Measurements from ENCODE around the gene OPN4. TPM values are rescaled to one million over a fixed set of nuclear protein-coding genes. Genes with fewer than 3 reads are reported as not detected.
A peak's percentile ranks its signal among the peaks of the same experiment; 100 is the strongest.

OPN4 gene
- total RNA-seq, 8 experiments from 2014 or later = 0.11 to 0.57 (median 0.14) TPM; not detected in 1

DNA sequence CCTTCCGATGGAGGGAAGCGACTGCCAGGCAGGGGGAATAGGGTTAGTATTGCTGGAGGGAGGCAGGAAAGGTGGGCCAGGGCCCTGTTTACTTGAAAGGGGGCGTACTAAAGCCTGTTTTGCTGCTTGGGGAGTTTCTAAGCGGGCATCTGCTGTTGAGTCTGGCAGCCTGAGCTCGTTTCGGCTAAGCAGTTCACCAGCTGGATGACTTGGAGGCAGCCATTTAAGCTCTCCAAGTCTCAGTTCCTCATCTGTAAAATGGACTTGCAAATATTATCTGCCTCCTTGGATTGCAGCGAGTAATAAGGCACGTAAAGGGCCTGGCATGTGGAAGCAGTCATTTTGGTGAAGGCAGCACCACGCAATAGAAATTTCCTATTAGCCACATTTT lies 58.0 kb downstream of the OPN4 start:
- in situ Hi-C loops (cut with MboI; ENCODE audit: low pct_unique_long_range_greater_than_20kb in 2 of 9, low sequenced_read_pairs in 9 of 9, unreplicated experiment in 9 of 9) = loop anchor here in 2 of 9 experiments (25.0 kb wide), 2 partner anchors 175 to 200 kb away; no protein-coding TSS in a partner anchor
- peaks cover 3 to 8% of the 10 kb centered on the region in 2 donors for H3K4me1 ChIP-seq (replicated peaks in 1 of 2)
- ATAC-seq (replicated peaks in 6 of 8) = no peak
- H3K27ac ChIP-seq = peak overlapping the region; percentile 9 to 79
- WGBS, 10 experiments = 41 to 100% (median 78%) methylated on average over 2 to 8 of the region's 9 CpGs; no CpG with 5 or more reads in 3 of the 10 experiments
- H3K4me3 ChIP-seq = peak overlapping the region; percentile 42 to 44 (median 43)

- 40 to 100% (median 76%) methylated on average over 1 to 4 of the region's 6 CpGs; no CpG with 5 or more reads in 4 of the 10 experiments for WGBS, 10 experiments
- Histone ChIP-seq H3K4me3 (no peak overlapping the region), H3K4me1 (replicated peaks in 1 of 2) (peaks cover 3 to 8% of the 10 kb centered on the region in 2 donors), H3K27ac (no peak overlapping the region)
- no peak for ATAC-seq (replicated peaks in 6 of 8)
- in situ Hi-C loops (cut with MboI; ENCODE audit: low pct_unique_long_range_greater_than_20kb in 2 of 9, low sequenced_read_pairs in 9 of 9, unreplicated experiment in 9 of 9) = loop anchor here in 2 of 9 experiments (25.0 kb wide), 2 partner anchors 172 to 197 kb away; no protein-coding TSS in a partner anchor
Observed at GRCh38 chr10:86715156-86715795, 60.9 kb downstream of the OPN4 start.

DNA sequence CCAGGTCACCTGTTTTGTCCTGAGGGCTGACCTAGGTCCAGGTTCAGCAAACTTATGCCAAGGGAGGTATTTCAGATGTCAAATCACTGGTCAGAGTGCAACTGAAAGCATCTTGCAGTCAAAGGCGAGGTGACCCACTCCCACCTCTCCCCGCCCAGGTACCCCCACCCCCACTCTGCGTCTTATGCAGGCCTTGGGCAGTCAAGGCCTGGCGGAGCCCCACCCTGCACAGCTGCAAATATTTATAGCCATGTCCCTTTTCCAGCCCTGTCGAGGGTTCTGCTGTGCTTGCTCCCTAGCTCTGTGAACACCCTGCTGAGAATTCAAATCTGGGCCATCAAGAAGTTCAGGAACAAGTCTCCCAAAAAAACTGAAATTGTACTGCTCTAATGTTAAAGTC lies 61.5 kb downstream of the OPN4 start:
- 20 to 100% methylated on average over 1 of the region's 5 CpGs; no CpG with 5 or more reads in 8 of the 10 experiments for WGBS, 10 experiments
- H3K27ac ChIP-seq = no peak overlapping the region
- ATAC-seq (replicated peaks in 6 of 8) = peak in 3 of 8 experiments; percentile 4 to 22 (median 4)
- H3K4me1 ChIP-seq (replicated peaks in 1 of 2) = peaks cover 1 to 6% of the 10 kb centered on the region in 2 donors
- in situ Hi-C loops (cut with MboI; ENCODE audit: low pct_unique_long_range_greater_than_20kb in 2 of 9, low sequenced_read_pairs in 9 of 9, unreplicated experiment in 9 of 9) = loop anchor here in 2 of 9 experiments (25.0 kb wide), 2 partner anchors 171 to 196 kb away; no protein-coding TSS in a partner anchor
- no peak overlapping the region for H3K4me3 ChIP-seq

Other genes starting within 250 kb of the OPN4 start
- gene WAPL, start 132.8 kb upstream of the OPN4 start, total RNA-seq = 10 to 100 TPM; 25.1 to 42.2 (median 31.8) TPM
- gene LDB3, start 14.0 kb downstream of the OPN4 start, total RNA-seq = 1 to 10 TPM in 1 of 8 experiments, under 1 TPM in 7; 0.16 to 2.5 (median 0.37) TPM
- 10 to 100 TPM; 15.8 to 44.1 (median 27.9) TPM for gene BMPR1A, start 102.1 kb downstream of the OPN4 start, total RNA-seq